H1 (cell line): Measurements from ENCODE around the gene NEDD9. TPM values are rescaled to one million over a fixed set of nuclear protein-coding genes. Genes with fewer than 3 reads are reported as not detected.
A peak's percentile ranks its signal among the peaks of the same experiment; 100 is the strongest.

Experiments
- ASH2L ChIP-seq: fragments of 200-600, 300-600 bp; sonication (generic); IDR thresholded peaks from one replicate; pipeline ENCODE4 v1.7.1; 2017; ENCODE audit warnings: low read length
- CEBPB ChIP-seq: IDR thresholded peaks from 2 replicates; pipeline ENCODE4 v1.6.1; 2012; ENCODE audit warnings: low read depth, low read length
- CREB1 ChIP-seq: IDR thresholded peaks from 2 replicates; pipeline ENCODE4 v1.6.1; 2012; ENCODE audit warnings: inconsistent platforms
- EP300 ChIP-seq, 2 experiments: IDR thresholded peaks; 1 replicate in 1 of 2; 2 replicates in 1 of 2; pipeline ENCODE4 v1.6.1; 2011 to 2012; ENCODE audit warnings: low read depth in 2 of 2, low read length in 2 of 2, mild to moderate bottlenecking in 2 of 2, borderline replicate concordance in 1 of 2, inconsistent platforms in 1 of 2, moderate library complexity in 1 of 2
- EZH2 ChIP-seq: fragments of 200-600 bp; sonication (generic); IDR thresholded peaks from 2 replicates; pipeline ENCODE4 v1.7.1; 2012; ENCODE audit warnings: low read depth, mild to moderate bottlenecking, moderate library complexity, low read length, inconsistent platforms; ENCODE audit not compliant: severe bottlenecking
- GABPA ChIP-seq: IDR thresholded peaks from 2 replicates; pipeline ENCODE4 v1.6.1; 2011; ENCODE audit warnings: mild to moderate bottlenecking, low read length, moderate library complexity, borderline replicate concordance; ENCODE audit not compliant: insufficient read depth
- HDAC2 ChIP-seq, 2 experiments: fragments of 300-600 bp in 1 of 2; sonication (generic) in 1 of 2; IDR thresholded peaks; 2 replicates each; pipeline ENCODE4 v1.6.1; 2011 to 2012; ENCODE audit warnings: low read depth in 2 of 2, low read length in 2 of 2, mild to moderate bottlenecking in 2 of 2, moderate library complexity in 2 of 2, borderline replicate concordance in 1 of 2, inconsistent platforms in 1 of 2
- SP2 ChIP-seq: IDR thresholded peaks from 2 replicates; pipeline ENCODE4 v1.6.1; 2012; ENCODE audit warnings: mild to moderate bottlenecking, low read length, inconsistent platforms
- TAF1 ChIP-seq: IDR thresholded peaks from 2 replicates; pipeline ENCODE4 v1.6.1; 2011; ENCODE audit warnings: mild to moderate bottlenecking, low read depth, low read length
- TEAD4 ChIP-seq: IDR thresholded peaks from 2 replicates; pipeline ENCODE4 v1.6.1; 2012; ENCODE audit warnings: low read depth, low read length, inconsistent platforms, mixed read lengths
- polyA plus RNA-seq, 7 experiments: library from polyadenylated mRNA; depleted of rRNA in 3 of 7; stranded (reverse) in 5 of 7; unstranded in 2 of 7; fragments of >200 nt in 5 of 7; fragments of 200-250 nt in 2 of 7; gene quantifications; 1 replicate in 5 of 7; 2 replicates in 1 of 7; 4 replicates in 1 of 7; pipeline versions ENCODE4 v1.2.1 to v1.2.3, GENCODE V29; 2011 to 2013; ENCODE audit warnings: missing spikeins in 2 of 7, mixed read lengths in 2 of 7
- total RNA-seq: library from RNA; stranded (reverse); fragmentation: NEBNext Ultra II Directional; extraction: Animal tissue kit (Norgen Biotek cat#: 25700); gene quantifications from 2 replicates; pipeline ENCODE4 v1.2.1, GENCODE V29; 2021
- TF ChIP-seq, protein P1 (sequence below): IDR thresholded peaks from 2 replicates; pipeline ENCODE4 v1.6.1; 2012; ENCODE audit warnings: inconsistent platforms

NEDD9 gene
- total and polyA plus RNA-seq, 2 of the 8 experiments (the other 6 are each of a cell fraction or from before 2014, with no cell fraction given): 3.6 to 12.0 TPM

DNA sequence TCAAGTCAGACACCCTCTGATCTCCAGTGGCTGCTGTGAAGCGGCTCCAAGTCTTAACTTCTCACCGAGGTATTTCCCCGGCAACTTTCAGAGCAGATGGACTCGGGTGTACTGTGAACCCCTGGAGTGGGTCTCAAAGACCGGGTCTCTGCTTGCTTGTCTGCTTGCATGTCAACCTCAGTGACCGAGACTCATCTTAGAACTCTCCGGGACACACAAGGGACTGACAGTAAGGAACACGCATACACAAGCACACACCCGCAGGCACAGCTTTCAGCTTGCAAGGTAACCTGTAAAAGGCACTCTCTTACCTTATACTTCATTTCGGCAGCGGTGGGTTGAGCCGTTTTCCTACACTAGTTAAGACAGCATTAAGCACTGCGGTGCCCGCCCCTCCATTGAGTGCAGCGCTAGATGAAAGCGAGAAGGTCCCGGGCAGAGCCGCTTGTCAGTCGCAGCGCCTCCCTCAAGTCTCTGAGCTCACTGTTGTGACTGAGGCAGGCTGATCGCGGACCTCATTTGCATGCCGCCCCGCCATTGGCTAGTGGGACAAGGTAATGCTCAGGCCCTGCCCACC lies at the start of gene NEDD9 (continued):
- TF ChIP-seq TEAD4 (0 out of 2 replicates have a peak, but pooled peaks have one; percentile 2), CEBPB (no peak), CREB1 (peak; percentile 48), HDAC2 (IDR thresholded peaks at IDR 0.05; ENCODE audit: borderline replicate concordance in 1 of 2, low read depth in 2 of 2, low read length in 2 of 2) (peak in 1 of 2 experiments; percentile 91; a peak in 1 of 4 replicates), TAF1 (peak; percentile 79), ASH2L (peak; percentile 80), GABPA (no peak), SP2 (no peak), EZH2 (no peak), EP300 (IDR thresholded peaks at IDR 0.05; ENCODE audit: borderline replicate concordance in 1 of 2, low read depth in 2 of 2, low read length in 2 of 2) (no peak)
- TF ChIP-seq, protein P1, sequence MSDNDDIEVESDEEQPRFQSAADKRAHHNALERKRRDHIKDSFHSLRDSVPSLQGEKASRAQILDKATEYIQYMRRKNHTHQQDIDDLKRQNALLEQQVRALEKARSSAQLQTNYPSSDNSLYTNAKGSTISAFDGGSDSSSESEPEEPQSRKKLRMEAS: peak; percentile 22; the same call in 1 of the 2 replicates
